HepG2 (cell line): ENCODE results near the gene XPO5. TPM values are rescaled to one million over a fixed set of nuclear protein-coding genes. Genes with fewer than 3 reads are reported as not detected.

ENCODE experiments used
- CHCHD3 ChIP-seq: sonication (generic); formaldehyde crosslinking; IDR thresholded peaks from 2 replicates; pipeline ENCODE4 v1.8.0; 2022; ENCODE audit warnings: mild to moderate bottlenecking, missing genetic modification reagents, moderate library complexity
- DZIP1 ChIP-seq: sonication (generic); formaldehyde crosslinking; IDR thresholded peaks from 2 replicates; pipeline ENCODE4 v1.5.0; 2020; ENCODE audit warnings: mild to moderate bottlenecking, missing genetic modification reagents
- KAT8 ChIP-seq: IDR thresholded peaks from 2 replicates; pipeline ENCODE4 v1.6.1; 2016; ENCODE audit warnings: missing genetic modification reagents, missing compliant biosample characterization
- MAX ChIP-seq: IDR thresholded peaks from 2 replicates; pipeline ENCODE4 v1.6.1; 2012; ENCODE audit warnings: inconsistent platforms
- NR2C2 ChIP-seq: sonication (generic); formaldehyde crosslinking; IDR thresholded peaks from 2 replicates; pipeline ENCODE4 v1.4.0; 2020; ENCODE audit warnings: missing genetic modification reagents, mild to moderate bottlenecking, moderate library complexity, borderline replicate concordance
- PBX2 ChIP-seq: IDR thresholded peaks from 2 replicates; pipeline ENCODE4 v1.6.1; 2016; ENCODE audit warnings: control low read depth
- PHB2 ChIP-seq: fragments of 450-650 bp; IDR thresholded peaks from 2 replicates; pipeline ENCODE4 v1.6.1; 2018; ENCODE audit not compliant: partially characterized antibody
- ZNF207 ChIP-seq: fragments of 450-650 bp; IDR thresholded peaks from 2 replicates; pipeline ENCODE4 v1.6.1; 2016; ENCODE audit warnings: antibody characterized with exemption, borderline replicate concordance
- ZNF260 ChIP-seq: sonication (generic); formaldehyde crosslinking; IDR thresholded peaks from 2 replicates; pipeline ENCODE4 v1.4.0; 2020; ENCODE audit warnings: missing genetic modification reagents, low read depth, mild to moderate bottlenecking, borderline replicate concordance
- ZNF441 ChIP-seq: sonication (generic); formaldehyde crosslinking; IDR thresholded peaks from 2 replicates; pipeline ENCODE4 v1.7.0; 2021; ENCODE audit warnings: missing genetic modification reagents, borderline replicate concordance
- ZNF687 ChIP-seq: sonication (generic); formaldehyde crosslinking; IDR thresholded peaks from 2 replicates; pipeline ENCODE4 v1.5.1; 2020; ENCODE audit warnings: mild to moderate bottlenecking, missing genetic modification reagents, moderate library complexity
- polyA plus RNA-seq, 8 experiments: library from polyadenylated mRNA; depleted of rRNA in 3 of 8; stranded (reverse) in 7 of 8; unstranded in 1 of 8; fragments of >200 nt; fragmentation: Illumina TruSeq in 4 of 8; extraction: Trizol in 4 of 8; gene quantifications; 2 replicates each; pipeline versions ENCODE4 v1.2.1 to v1.2.3, GENCODE V29; 2011 to 2016; ENCODE audit warnings: low read depth in 4 of 8, missing spikeins in 1 of 8, mixed read lengths in 1 of 8; ENCODE audit not compliant: insufficient read depth in 1 of 8
- total RNA-seq, 5 experiments: library from RNA; depleted of rRNA; stranded (reverse); fragments of >200 nt; fragmentation: Illumina TruSeq; extraction: Trizol; gene quantifications; 2 replicates each; pipeline ENCODE4 v1.2.3, GENCODE V29; 2016; ENCODE audit warnings: low read depth in 1 of 5
- TF ChIP-seq, protein P1 (sequence below), 2 experiments: sonication (generic) in 1 of 2; formaldehyde crosslinking in 1 of 2; IDR thresholded peaks; 2 replicates each; pipeline versions ENCODE4 v1.6.1 to v1.9.0; 2014 to 2022; ENCODE audit warnings: antibody characterized with exemption in 1 of 2, borderline replicate concordance in 1 of 2, inconsistent platforms in 1 of 2, low read depth in 1 of 2, missing genetic modification reagents in 1 of 2

Gene XPO5
- total and polyA plus RNA-seq, 2 of the 13 experiments (the other 11 are each of a cell fraction or from before 2014, with no cell fraction given) = 52.2 to 68.0 TPM

- TF ChIP-seq, protein P1, sequence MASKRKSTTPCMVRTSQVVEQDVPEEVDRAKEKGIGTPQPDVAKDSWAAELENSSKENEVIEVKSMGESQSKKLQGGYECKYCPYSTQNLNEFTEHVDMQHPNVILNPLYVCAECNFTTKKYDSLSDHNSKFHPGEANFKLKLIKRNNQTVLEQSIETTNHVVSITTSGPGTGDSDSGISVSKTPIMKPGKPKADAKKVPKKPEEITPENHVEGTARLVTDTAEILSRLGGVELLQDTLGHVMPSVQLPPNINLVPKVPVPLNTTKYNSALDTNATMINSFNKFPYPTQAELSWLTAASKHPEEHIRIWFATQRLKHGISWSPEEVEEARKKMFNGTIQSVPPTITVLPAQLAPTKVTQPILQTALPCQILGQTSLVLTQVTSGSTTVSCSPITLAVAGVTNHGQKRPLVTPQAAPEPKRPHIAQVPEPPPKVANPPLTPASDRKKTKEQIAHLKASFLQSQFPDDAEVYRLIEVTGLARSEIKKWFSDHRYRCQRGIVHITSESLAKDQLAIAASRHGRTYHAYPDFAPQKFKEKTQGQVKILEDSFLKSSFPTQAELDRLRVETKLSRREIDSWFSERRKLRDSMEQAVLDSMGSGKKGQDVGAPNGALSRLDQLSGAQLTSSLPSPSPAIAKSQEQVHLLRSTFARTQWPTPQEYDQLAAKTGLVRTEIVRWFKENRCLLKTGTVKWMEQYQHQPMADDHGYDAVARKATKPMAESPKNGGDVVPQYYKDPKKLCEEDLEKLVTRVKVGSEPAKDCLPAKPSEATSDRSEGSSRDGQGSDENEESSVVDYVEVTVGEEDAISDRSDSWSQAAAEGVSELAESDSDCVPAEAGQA (IDR thresholded peaks at IDR 0.05; ENCODE audit: low read depth) = 0 out of 2 replicates have a peak, but pooled peaks have one; percentile 13
- TF ChIP-seq, protein P1 (CRISPR knock-in tag; IDR thresholded peaks at IDR 0.05; ENCODE audit: borderline replicate concordance) = no peak
- 0 out of 2 replicates have a peak, but pooled peaks have one; percentile 53 for TF ChIP-seq CHCHD3 (CRISPR knock-in tag)
- 0 out of 2 replicates have a peak, but pooled peaks have one; percentile 32 for TF ChIP-seq NR2C2 (CRISPR knock-in tag)
- TF ChIP-seq ZNF260 (CRISPR knock-in tag) = no peak
- peak; percentile 94 for TF ChIP-seq ZNF687 (CRISPR knock-in tag)
- TF ChIP-seq ZNF441 (CRISPR knock-in tag) = peak; percentile 66; the same call in 1 of the 2 replicates
- TF ChIP-seq MAX = peak; percentile 95
- no peak for TF ChIP-seq ZNF207
- no peak for TF ChIP-seq PHB2
- TF ChIP-seq PBX2 (CRISPR knock-in tag) = no peak
- 0 out of 2 replicates have a peak, but pooled peaks have one; percentile 36 for TF ChIP-seq DZIP1 (CRISPR knock-in tag)
- TF ChIP-seq KAT8 (CRISPR knock-in tag) = 0 out of 2 replicates have a peak, but pooled peaks have one; percentile 30
Observed at GRCh38 chr6:43509142-43509983, 66.5 kb downstream of the XPO5 start (continued).
